Activated CD4-positive, CD25-positive, alpha-beta regulatory T cell treated with anti-CD3 and anti-CD28 coated beads, Interleukin-2, amount 50 U/mL, for 16 hours (primary cell): ENCODE measurements around the gene HCN2.

Experiments used
- DNase-seq: peaks from one replicate; pipeline ENCODE4 v3.0.0-alpha.2; 2020; ENCODE audit warnings: low read depth, low spot score

Gene HCN2

GRCh38 chr19:570937-571565 lies 18.6 kb upstream of the HCN2 start:
- no peak for DNase-seq

- DNase-seq = no peak
Observed at GRCh38 chr19:571566-571974, 18.1 kb upstream of the HCN2 start.

- DNase-seq = peak; percentile 96
Observed at GRCh38 chr19:572140-572742, 17.4 kb upstream of the HCN2 start, which contains the start of gene BSG. BSG (plus strand) TSS chr19:572596; CDS start chr19:572635, 39 bp downstream.

GRCh38 chr19:572743-573518 lies 16.8 kb upstream of the HCN2 start:
- no peak for DNase-seq

GRCh38 chr19:573519-573825 lies 16.2 kb upstream of the HCN2 start:
- DNase-seq = no peak

GRCh38 chr19:574658-575526 lies 14.8 kb upstream of the HCN2 start:
- no peak for DNase-seq

- DNase-seq = no peak
Observed at GRCh38 chr19:575527-576506, 13.9 kb upstream of the HCN2 start.

- DNase-seq = no peak
Observed at GRCh38 chr19:576768-577438, 12.8 kb upstream of the HCN2 start.

- DNase-seq = no peak
Observed at GRCh38 chr19:577439-578392, 12.0 kb upstream of the HCN2 start.

- DNase-seq = no peak
Observed at GRCh38 chr19:579111-579841, 10.4 kb upstream of the HCN2 start.

- no peak for DNase-seq
Observed at GRCh38 chr19:579842-580155, 9.9 kb upstream of the HCN2 start.

GRCh38 chr19:580274-580835 lies 9.3 kb upstream of the HCN2 start:
- no peak for DNase-seq

- DNase-seq = no peak
Observed at GRCh38 chr19:581399-582111, 8.1 kb upstream of the HCN2 start.

- DNase-seq = no peak
Observed at GRCh38 chr19:582497-583197, 7.0 kb upstream of the HCN2 start.

- no peak for DNase-seq
Observed at GRCh38 chr19:583198-583967, 6.3 kb upstream of the HCN2 start.

GRCh38 chr19:583968-584239 lies 5.8 kb upstream of the HCN2 start:
- no peak for DNase-seq
